K562 (cell line): ENCODE data around the gene MYMX. TPM values are rescaled to one million over a fixed set of nuclear protein-coding genes. Genes with fewer than 3 reads are reported as not detected.

ENCODE experiments used
- BRF1 ChIP-seq: IDR thresholded peaks from 3 replicates; pipeline ENCODE4 v1.6.1; 2011; ENCODE audit warnings: borderline replicate concordance, mild to moderate bottlenecking; ENCODE audit not compliant: insufficient read length; ENCODE audit errors: extremely low read depth
- CREB3 ChIP-seq: fragments of 450-650 bp; conservative IDR thresholded peaks from 2 replicates; pipeline ENCODE4 v1.6.1; 2016; ENCODE audit warnings: missing genetic modification characterization, low read depth, mild to moderate bottlenecking, missing compliant biosample characterization, moderate library complexity
- CREBBP ChIP-seq: IDR thresholded peaks from one replicate; pipeline ENCODE4 v1.6.1; 2012; ENCODE audit warnings: low read depth, mild to moderate bottlenecking, control low read depth, inconsistent platforms, low read length
- DNMT1 ChIP-seq: fragments of 450-650 bp; IDR thresholded peaks from 2 replicates; pipeline ENCODE4 v1.6.1; 2016; ENCODE audit warnings: antibody characterized with exemption, mild to moderate bottlenecking
- E2F4 ChIP-seq: sonication (generic); formaldehyde crosslinking; IDR thresholded peaks from 2 replicates; pipeline ENCODE4 v1.8.0; 2022; ENCODE audit warnings: mild to moderate bottlenecking, low read depth, missing genetic modification reagents
- EHMT2 ChIP-seq: fragments of 450-650 bp; IDR thresholded peaks from 2 replicates; pipeline ENCODE4 v1.6.1; 2018; ENCODE audit warnings: antibody characterized with exemption
- ELF4 ChIP-seq: fragments of 450-650 bp; formaldehyde crosslinking; IDR thresholded peaks from 2 replicates; pipeline ENCODE4 v1.4.0; 2022; ENCODE audit warnings: missing genetic modification characterization
- FOXJ3 ChIP-seq: sonication (generic); formaldehyde crosslinking; IDR thresholded peaks from 2 replicates; pipeline ENCODE4 v1.4.0; 2020; ENCODE audit warnings: mild to moderate bottlenecking, missing genetic modification reagents
- GABPA ChIP-seq: fragments of 200-800 bp; sonication (Bioruptor generic); conservative IDR thresholded peaks from 2 replicates; pipeline ENCODE4 v1.6.1; 2016; ENCODE audit warnings: low read depth, missing genetic modification characterization, missing compliant biosample characterization
- HDGF ChIP-seq: fragments of 450-650 bp; IDR thresholded peaks from 2 replicates; pipeline ENCODE4 v1.6.1; 2016
- HES1 ChIP-seq: fragments of 450-650 bp; IDR thresholded peaks from 2 replicates; pipeline ENCODE4 v1.6.1; 2016; ENCODE audit warnings: low read depth, mild to moderate bottlenecking, moderate library complexity
- HMGN3 ChIP-seq: IDR thresholded peaks from 2 replicates; pipeline ENCODE4 v1.6.1; 2011; ENCODE audit warnings: borderline replicate concordance, low read depth, mild to moderate bottlenecking, mixed read lengths, low read length; ENCODE audit not compliant: insufficient read length; ENCODE audit errors: extremely low read depth
- IRF1 ChIP-seq: sonication (generic); formaldehyde crosslinking; IDR thresholded peaks from 2 replicates; pipeline ENCODE4 v1.8.0; 2022; ENCODE audit warnings: missing genetic modification reagents, mild to moderate bottlenecking, borderline replicate concordance
- IRF2 ChIP-seq: sonication (generic); formaldehyde crosslinking; IDR thresholded peaks from 2 replicates; pipeline ENCODE4 v1.8.1; 2022; ENCODE audit warnings: mild to moderate bottlenecking, missing genetic modification reagents
- KAT2B ChIP-seq: IDR thresholded peaks from one replicate; pipeline ENCODE4 v1.6.1; 2012; ENCODE audit warnings: low read depth, mild to moderate bottlenecking, control low read depth, inconsistent platforms, low read length, moderate library complexity
- KLF16 ChIP-seq: IDR thresholded peaks from 2 replicates; pipeline ENCODE4 v1.6.1; 2016; ENCODE audit warnings: antibody characterized with exemption
- MAFK ChIP-seq: IDR thresholded peaks from 2 replicates; pipeline ENCODE4 v1.6.1; 2011; ENCODE audit warnings: low read length, improper control_type of control experiment
- MEF2A ChIP-seq: IDR thresholded peaks from 2 replicates; pipeline ENCODE4 v1.6.1; 2011; ENCODE audit warnings: low read depth, mild to moderate bottlenecking, low read length, moderate library complexity; ENCODE audit not compliant: control insufficient read depth
- MTA2 ChIP-seq: fragments of 450-650 bp; IDR thresholded peaks from 2 replicates; pipeline ENCODE4 v1.6.1; 2016; ENCODE audit warnings: low read depth
- POLR2H ChIP-seq: IDR thresholded peaks from 2 replicates; pipeline ENCODE4 v1.6.1; 2016; ENCODE audit warnings: missing genetic modification characterization, low read depth, mild to moderate bottlenecking, control low read depth, missing compliant biosample characterization, moderate library complexity
- TCF3 ChIP-seq: sonication (generic); formaldehyde crosslinking; IDR thresholded peaks from 2 replicates; pipeline ENCODE4 v1.4.0; 2020; ENCODE audit warnings: mild to moderate bottlenecking, missing genetic modification reagents
- ZNF280A ChIP-seq: fragments of 450-650 bp; IDR thresholded peaks from 2 replicates; pipeline ENCODE4 v1.6.1; 2018; ENCODE audit warnings: mild to moderate bottlenecking, low read depth; ENCODE audit not compliant: partially characterized antibody
- ZNF57 ChIP-seq: fragments of 450-650 bp; formaldehyde crosslinking; IDR thresholded peaks from 2 replicates; pipeline ENCODE4 v1.4.0; 2020; ENCODE audit warnings: mild to moderate bottlenecking, moderate library complexity
- ZNF699 ChIP-seq: fragments of 250-450 bp; sonication (Bioruptor Pico); IDR thresholded peaks from 2 replicates; pipeline ENCODE4 v1.8.0; 2021; ENCODE audit warnings: mild to moderate bottlenecking, moderate library complexity; ENCODE audit not compliant: insufficient replicate concordance
- ZNF764 ChIP-seq: fragments of 250-450 bp; sonication (Bioruptor Pico); IDR thresholded peaks from 2 replicates; pipeline ENCODE4 v1.4.0; 2020; ENCODE audit warnings: low read depth, mild to moderate bottlenecking, moderate library complexity
- polyA plus RNA-seq, 8 experiments: library from polyadenylated mRNA; depleted of rRNA in 4 of 8; stranded (reverse) in 5 of 8; unstranded in 3 of 8; fragments of >200 nt; fragmentation: Nextera tagmentation in 2 of 8; fragmentation: Illumina TruSeq in 1 of 8; extraction: Ambion mirVana in 2 of 8; extraction: Trizol in 1 of 8; gene quantifications; 2 replicates each; pipeline versions ENCODE4 v1.2.1 to v1.2.3, GENCODE V29; 2011 to 2014; ENCODE audit warnings: inconsistent platforms in 1 of 8, missing spikeins in 1 of 8
- total RNA-seq, 7 experiments: library from RNA; depleted of rRNA in 6 of 7; stranded (reverse); fragments of >200 nt in 6 of 7; fragmentation: Illumina TruSeq in 2 of 7; extraction: Trizol in 2 of 7; gene quantifications; 2 replicates each; pipeline versions ENCODE4 v1.2.1 to v1.2.3, GENCODE V29; 2011 to 2021; ENCODE audit warnings: low replicate concordance in 1 of 7

The MYMX gene
- total and polyA plus RNA-seq, 9 of the 15 experiments (the other 6 are each of a cell fraction or from before 2014, with no cell fraction given), result 0.12 TPM; not detected in 8

- TF ChIP-seq CREBBP, result no peak
- no peak for TF ChIP-seq MEF2A
- no peak for TF ChIP-seq IRF2
- no peak for TF ChIP-seq KAT2B
- TF ChIP-seq HDGF, result no peak
- TF ChIP-seq BRF1, result no peak
- no peak for TF ChIP-seq E2F4 (CRISPR knock-in tag)
- no peak for TF ChIP-seq ZNF699 (CRISPR knock-in tag)
- TF ChIP-seq MAFK, result 0 out of 2 replicates have a peak, but pooled peaks have one; percentile 51
- TF ChIP-seq ZNF280A, result no peak
- TF ChIP-seq HES1, result no peak
- no peak; the same call in 1 of the 2 replicates for TF ChIP-seq ELF4 (CRISPR knock-in tag)
- TF ChIP-seq HMGN3, result peak; percentile 86
- no peak for TF ChIP-seq MTA2
- TF ChIP-seq POLR2H (tag), result peak; percentile 75
- TF ChIP-seq CREB3 (tag), result no peak
- TF ChIP-seq KLF16, result no peak
- TF ChIP-seq EHMT2, result no peak
- TF ChIP-seq ZNF764 (CRISPR knock-in tag), result no peak
- no peak for TF ChIP-seq FOXJ3 (CRISPR knock-in tag)
- no peak for TF ChIP-seq ZNF57 (CRISPR knock-in tag)
- TF ChIP-seq IRF1 (CRISPR knock-in tag), result peak; percentile 55; the same call in 1 of the 2 replicates
- peak; percentile 93 for TF ChIP-seq GABPA
- no peak for TF ChIP-seq TCF3 (CRISPR knock-in tag)
- TF ChIP-seq DNMT1, result no peak
Measured at GRCh38 chr6:44257025-44257752, 40.5 kb downstream of the MYMX start, which contains the start of gene SLC35B2 (continued).
